ENCODE measurements around the gene LONRF3. TPM values are rescaled to one million over a fixed set of nuclear protein-coding genes. Genes with fewer than 3 reads are reported as not detected.

Gene LONRF3
- total and polyA plus RNA-seq, 5 donors: 2.1 to 8.2 (median 5.5) TPM

Other genes starting within 250 kb of the LONRF3 start
- gene IL13RA1, start 247.0 kb upstream of the LONRF3 start, total RNA-seq: 10 to 100 TPM; 21.8 to 30.9 (median 24.7) TPM
- 13.6 TPM for gene IL13RA1, start 247.0 kb upstream of the LONRF3 start, polyA plus RNA-seq
- gene ZCCHC12, start 150.8 kb upstream of the LONRF3 start, total RNA-seq: under 1 TPM in 1 of 4 donors, not detected in 3; 0.14 TPM
- gene ZCCHC12, start 150.8 kb upstream of the LONRF3 start, polyA plus RNA-seq: 0.05 TPM
- gene CT47C1, start 98.4 kb downstream of the LONRF3 start, total RNA-seq: not detected
- gene CT47C1, start 98.4 kb downstream of the LONRF3 start, polyA plus RNA-seq: not detected
- gene KIAA1210, start 153.2 kb downstream of the LONRF3 start, total RNA-seq: under 1 TPM in 3 of 4 donors, not detected in 1; 0.06 to 0.17 (median 0.12) TPM
- 0.02 TPM for gene KIAA1210, start 153.2 kb downstream of the LONRF3 start, polyA plus RNA-seq